Panc1 (cell line): ENCODE results near the gene SUGCT. TPM values are rescaled to one million over a fixed set of nuclear protein-coding genes. Genes with fewer than 3 reads are reported as not detected.

Experiments
- ATAC-seq: fragments of 200-7000 bp; cut with Tn5 transposase; 2 replicates; pipeline ENCODE4 v1.9.1; 2020; ENCODE audit warnings: mild to moderate bottlenecking, moderate library complexity
- BruUV-seq: library from RNA; stranded (reverse); fragments of 400-500 nt; replicated peaks from 2 replicates; lab custom pipeline; 2021; lab: Mats Ljungman, UMichigan
- CTCF ChIA-PET: fragments of 300-600 bp; sonication (Branson Sonifier 250); formaldehyde crosslinking; loops from one replicate; lab custom pipeline; 2022; ENCODE audit warnings: antibody characterized with exemption; lab: Charles Lee
- POLR2A ChIA-PET: fragments of 300-600 bp; sonication (Branson Sonifier 250); formaldehyde crosslinking; loops from one replicate; lab custom pipeline; 2022; ENCODE audit warnings: antibody characterized with exemption; lab: Charles Lee
- DNase-seq: peaks from one replicate; pipeline ENCODE4 v3.0.0-alpha.2; 2010; ENCODE audit warnings: low read depth, low spot score
- H3K27ac ChIP-seq: 2 replicates; pipeline ENCODE4 v1.5.1; 2011; ENCODE audit warnings: mild to moderate bottlenecking, low read length, inconsistent platforms
- H3K27me3 ChIP-seq: fragments of 200-500 bp; sonication (Bioruptor generic); 2 replicates; pipeline ENCODE4 v1.6.0; 2014; ENCODE audit warnings: low read length, inconsistent platforms; ENCODE audit not compliant: control insufficient read depth, insufficient read depth
- H3K36me3 ChIP-seq: fragments of 200-500 bp; sonication (Bioruptor generic); 2 replicates; pipeline ENCODE4 v1.5.1; 2014; ENCODE audit warnings: inconsistent platforms, mild to moderate bottlenecking, low read length, moderate library complexity; ENCODE audit not compliant: control insufficient read depth, insufficient read depth
- H3K4me1 ChIP-seq: 2 replicates; pipeline ENCODE4 v1.5.1; 2011; ENCODE audit warnings: inconsistent platforms, mild to moderate bottlenecking, low read length, moderate library complexity; ENCODE audit not compliant: control insufficient read depth, insufficient read depth
- H3K4me3 ChIP-seq, 2 experiments: 2 replicates each; pipeline ENCODE4 v1.5.1; 2011 to 2012; ENCODE audit warnings: low read depth in 2 of 2, low read length in 2 of 2, mild to moderate bottlenecking in 2 of 2, inconsistent platforms in 1 of 2, moderate library complexity in 1 of 2
- H3K9me3 ChIP-seq: fragments of 200-500 bp; sonication (Bioruptor generic); 2 replicates; pipeline ENCODE4 v1.5.1; 2014; ENCODE audit warnings: low read depth, mild to moderate bottlenecking, inconsistent platforms, low read length, moderate library complexity; ENCODE audit not compliant: control insufficient read depth, insufficient read depth
- POLR2AphosphoS5 ChIP-seq: IDR thresholded peaks from 2 replicates; pipeline ENCODE4 v1.6.1; 2012; ENCODE audit warnings: mild to moderate bottlenecking, low read depth, low read length, moderate library complexity
- SIN3A ChIP-seq: IDR thresholded peaks from 2 replicates; pipeline ENCODE4 v1.6.1; 2012; ENCODE audit warnings: low read depth, mild to moderate bottlenecking, low read length, moderate library complexity, borderline replicate concordance; ENCODE audit not compliant: insufficient read depth
- TCF7L2 ChIP-seq: IDR thresholded peaks from 2 replicates; pipeline ENCODE4 v1.6.1; 2011; ENCODE audit warnings: mild to moderate bottlenecking, low read depth, low read length, inconsistent platforms
- in situ Hi-C: cut with HindIII; loops from 2 replicates; pipeline ENCODE4 v1.10.0; 2016; ENCODE audit warnings: low sequenced_read_pairs, low pct_unique_long_range_greater_than_20kb
- intact Hi-C: fragments of 100-400 bp; cut with micrococcal nuclease; formaldehyde crosslinking; loops from one replicate; pipeline ENCODE4 v1.10.0; 2022; ENCODE audit not compliant: unreplicated experiment
- total RNA-seq: library from RNA; stranded (reverse); gene quantifications from one replicate; pipeline ENCODE4 v1.2.1, GENCODE V29; 2021; ENCODE audit not compliant: unreplicated experiment
- TF ChIP-seq, protein P1 (sequence below): fragments of 450-650 bp; IDR thresholded peaks from 2 replicates; pipeline ENCODE4 v1.5.1; 2017; ENCODE audit warnings: mild to moderate bottlenecking
- TF ChIP-seq, protein P2 (sequence below), 2 experiments: IDR thresholded peaks; 2 replicates each; pipeline ENCODE4 v1.6.1; 2011 to 2012; ENCODE audit warnings: low read depth in 2 of 2, control low read depth in 1 of 2, low read length in 1 of 2, mild to moderate bottlenecking in 1 of 2, moderate library complexity in 1 of 2; ENCODE audit not compliant: insufficient read depth in 1 of 2

SUGCT gene
- total RNA-seq, 1 experiment from 2014 or later, result 3.1 TPM

DNA sequence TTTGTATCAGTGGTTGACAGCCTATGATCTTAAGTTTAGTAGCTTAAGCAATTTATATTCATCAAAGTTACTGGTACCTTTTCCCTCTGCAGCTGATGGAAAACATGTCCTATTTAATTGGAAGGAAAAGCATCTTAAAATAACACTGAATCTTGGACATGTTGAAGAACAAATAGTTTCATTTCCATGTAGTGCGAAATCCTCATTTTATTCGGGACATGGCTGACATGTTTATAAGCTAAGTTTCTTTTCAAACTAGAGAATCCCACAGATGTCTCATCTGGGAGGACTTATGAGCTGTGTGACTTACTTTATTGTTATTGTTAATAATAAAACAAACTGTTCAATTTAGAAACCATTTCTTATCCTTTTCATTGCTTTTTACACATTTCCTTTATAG lies 461.0 kb downstream of the SUGCT start:
- no peak for ATAC-seq
- DNase-seq, result no peak
- Histone ChIP-seq H3K4me3 (no peak overlapping the region), H3K27me3 (no peaks in the 10 kb centered on the region), H3K9me3 (no peaks in the 10 kb centered on the region), H3K4me1 (no peaks in the 10 kb centered on the region), H3K27ac (no peak overlapping the region), H3K36me3 (no peaks in the 10 kb centered on the region)
- TF ChIP-seq TCF7L2 (no peak), POLR2AphosphoS5 (no peak), SIN3A (no peak)
- TF ChIP-seq, protein P1, sequence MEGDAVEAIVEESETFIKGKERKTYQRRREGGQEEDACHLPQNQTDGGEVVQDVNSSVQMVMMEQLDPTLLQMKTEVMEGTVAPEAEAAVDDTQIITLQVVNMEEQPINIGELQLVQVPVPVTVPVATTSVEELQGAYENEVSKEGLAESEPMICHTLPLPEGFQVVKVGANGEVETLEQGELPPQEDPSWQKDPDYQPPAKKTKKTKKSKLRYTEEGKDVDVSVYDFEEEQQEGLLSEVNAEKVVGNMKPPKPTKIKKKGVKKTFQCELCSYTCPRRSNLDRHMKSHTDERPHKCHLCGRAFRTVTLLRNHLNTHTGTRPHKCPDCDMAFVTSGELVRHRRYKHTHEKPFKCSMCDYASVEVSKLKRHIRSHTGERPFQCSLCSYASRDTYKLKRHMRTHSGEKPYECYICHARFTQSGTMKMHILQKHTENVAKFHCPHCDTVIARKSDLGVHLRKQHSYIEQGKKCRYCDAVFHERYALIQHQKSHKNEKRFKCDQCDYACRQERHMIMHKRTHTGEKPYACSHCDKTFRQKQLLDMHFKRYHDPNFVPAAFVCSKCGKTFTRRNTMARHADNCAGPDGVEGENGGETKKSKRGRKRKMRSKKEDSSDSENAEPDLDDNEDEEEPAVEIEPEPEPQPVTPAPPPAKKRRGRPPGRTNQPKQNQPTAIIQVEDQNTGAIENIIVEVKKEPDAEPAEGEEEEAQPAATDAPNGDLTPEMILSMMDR, result no peak
- ChIA-PET CTCF (interaction anchor here (0.6 kb wide), 1 partner anchor 9 kb away, joined by 3 read pairs; no protein-coding TSS in a partner anchor), POLR2A (no interaction called here)
- intact Hi-C loops, result no loop called here
- BruUV-seq, result no TSS peak
- in situ Hi-C loops, result no loop called here

GRCh38 chr7:40597517-40597916 lies 462.7 kb downstream of the SUGCT start:
- ATAC-seq (no peak), DNase-seq (no peak)
- Histone ChIP-seq H3K9me3 (no peaks in the 10 kb centered on the region), H3K4me3 (no peak overlapping the region), H3K27me3 (no peaks in the 10 kb centered on the region), H3K4me1 (no peaks in the 10 kb centered on the region), H3K36me3 (no peaks in the 10 kb centered on the region), H3K27ac (no peak overlapping the region)
- ChIA-PET CTCF (no interaction called here), POLR2A (no interaction called here)
- TF ChIP-seq, protein P2, sequence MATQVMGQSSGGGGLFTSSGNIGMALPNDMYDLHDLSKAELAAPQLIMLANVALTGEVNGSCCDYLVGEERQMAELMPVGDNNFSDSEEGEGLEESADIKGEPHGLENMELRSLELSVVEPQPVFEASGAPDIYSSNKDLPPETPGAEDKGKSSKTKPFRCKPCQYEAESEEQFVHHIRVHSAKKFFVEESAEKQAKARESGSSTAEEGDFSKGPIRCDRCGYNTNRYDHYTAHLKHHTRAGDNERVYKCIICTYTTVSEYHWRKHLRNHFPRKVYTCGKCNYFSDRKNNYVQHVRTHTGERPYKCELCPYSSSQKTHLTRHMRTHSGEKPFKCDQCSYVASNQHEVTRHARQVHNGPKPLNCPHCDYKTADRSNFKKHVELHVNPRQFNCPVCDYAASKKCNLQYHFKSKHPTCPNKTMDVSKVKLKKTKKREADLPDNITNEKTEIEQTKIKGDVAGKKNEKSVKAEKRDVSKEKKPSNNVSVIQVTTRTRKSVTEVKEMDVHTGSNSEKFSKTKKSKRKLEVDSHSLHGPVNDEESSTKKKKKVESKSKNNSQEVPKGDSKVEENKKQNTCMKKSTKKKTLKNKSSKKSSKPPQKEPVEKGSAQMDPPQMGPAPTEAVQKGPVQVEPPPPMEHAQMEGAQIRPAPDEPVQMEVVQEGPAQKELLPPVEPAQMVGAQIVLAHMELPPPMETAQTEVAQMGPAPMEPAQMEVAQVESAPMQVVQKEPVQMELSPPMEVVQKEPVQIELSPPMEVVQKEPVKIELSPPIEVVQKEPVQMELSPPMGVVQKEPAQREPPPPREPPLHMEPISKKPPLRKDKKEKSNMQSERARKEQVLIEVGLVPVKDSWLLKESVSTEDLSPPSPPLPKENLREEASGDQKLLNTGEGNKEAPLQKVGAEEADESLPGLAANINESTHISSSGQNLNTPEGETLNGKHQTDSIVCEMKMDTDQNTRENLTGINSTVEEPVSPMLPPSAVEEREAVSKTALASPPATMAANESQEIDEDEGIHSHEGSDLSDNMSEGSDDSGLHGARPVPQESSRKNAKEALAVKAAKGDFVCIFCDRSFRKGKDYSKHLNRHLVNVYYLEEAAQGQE (IDR thresholded peaks at IDR 0.05; ENCODE audit: insufficient read depth in 1 of 2, low read depth in 2 of 2, low read length in 1 of 2), result no peak
- no peak for TF ChIP-seq POLR2AphosphoS5
- intact Hi-C loops (no loop called here), in situ Hi-C loops (no loop called here)
- BruUV-seq, result no TSS peak

DNA sequence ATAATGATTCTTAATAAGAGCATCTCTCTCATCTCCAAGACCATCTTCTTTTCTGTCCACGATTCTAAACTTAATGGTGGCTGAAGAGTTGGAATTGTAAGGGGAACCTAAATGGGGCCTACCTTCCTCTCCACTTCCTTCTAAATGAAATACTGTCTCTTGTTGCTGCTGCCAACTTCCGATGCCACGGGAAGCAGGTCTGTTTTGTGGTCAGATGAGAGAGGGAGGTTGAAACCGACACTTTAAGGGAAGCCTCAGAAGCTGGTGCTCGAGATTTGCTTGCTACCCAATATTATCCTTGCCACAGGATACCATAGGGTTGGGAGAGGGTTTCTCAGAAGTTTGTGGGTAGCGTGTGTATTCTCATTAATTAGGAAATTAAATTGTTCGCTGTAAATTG lies 464.1 kb downstream of the SUGCT start:
- in situ Hi-C loops (no loop called here), intact Hi-C loops (no loop called here)
- Histone ChIP-seq H3K27ac (no peak overlapping the region), H3K27me3 (no peaks in the 10 kb centered on the region), H3K4me3 (no peak overlapping the region), H3K36me3 (no peaks in the 10 kb centered on the region), H3K9me3 (no peaks in the 10 kb centered on the region), H3K4me1 (no peaks in the 10 kb centered on the region)
- BruUV-seq, result no TSS peak
- DNase-seq (no peak), ATAC-seq (no peak)
- CTCF ChIA-PET, result no interaction called here
- POLR2A ChIA-PET, result no interaction called here
- TF ChIP-seq TCF7L2, result no peak
- TF ChIP-seq, protein P1, result no peak
- TF ChIP-seq, protein P2 (IDR thresholded peaks at IDR 0.05; ENCODE audit: insufficient read depth in 1 of 2, low read depth in 2 of 2, low read length in 1 of 2), result no peak
- no peak for TF ChIP-seq SIN3A
- TF ChIP-seq POLR2AphosphoS5, result no peak
